HG02763 (cell line): Measurements from ENCODE around the gene TSEN2.
"Not testable (repeated sequence)": the region's sequence is repeated elsewhere in the genome, so short reads cannot be mapped to it uniquely, and the experiment has no call there.

ENCODE experiments used
- ATAC-seq: cut with Tn5 transposase; IDR thresholded peaks from one replicate; pipeline ENCODE4 v1.9.1; 2021; ENCODE audit warnings: mild to moderate bottlenecking, moderate library complexity; ENCODE audit not compliant: unreplicated experiment

Gene TSEN2

GRCh38 chr3:12501360-12502020 lies 17.2 kb downstream of the TSEN2 start:
- no peak for ATAC-seq

GRCh38 chr3:12503126-12503957 lies 19.1 kb downstream of the TSEN2 start:
- ATAC-seq = no peak

- ATAC-seq = no peak
Observed at GRCh38 chr3:12506201-12506709, 22.0 kb downstream of the TSEN2 start.

DNA sequence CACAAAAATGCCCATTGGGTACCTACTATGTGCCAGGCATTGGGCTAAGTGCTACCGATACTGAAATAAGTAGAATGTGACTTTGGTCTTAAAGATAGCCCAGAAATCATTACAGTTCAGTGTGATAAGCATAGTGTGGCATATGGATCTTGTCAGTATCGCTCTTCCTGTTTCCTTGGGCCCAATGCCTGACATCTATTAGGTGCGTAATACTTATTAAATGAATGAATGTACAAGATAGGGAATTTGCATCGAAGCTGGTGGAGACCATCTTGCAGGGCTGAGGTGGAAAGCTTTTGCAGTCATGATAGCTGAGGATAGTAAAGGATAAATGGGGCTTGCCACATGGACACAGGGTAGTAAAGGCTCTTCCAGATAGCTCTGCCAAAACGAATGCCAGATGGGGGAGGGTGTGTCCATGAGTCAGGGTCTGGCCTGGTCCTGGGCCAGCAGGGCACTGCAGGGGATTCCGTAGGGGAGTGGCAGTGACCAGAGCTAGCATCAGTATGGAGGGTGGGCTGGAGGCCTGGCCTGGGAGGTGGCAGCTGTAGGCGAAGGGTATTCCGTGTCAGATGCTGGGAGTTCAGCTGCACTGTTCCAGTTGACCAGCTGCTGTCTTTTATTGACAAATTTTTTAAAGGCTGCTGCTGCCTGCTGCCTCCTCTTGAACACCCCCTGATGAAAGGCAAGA lies 23.5 kb downstream of the TSEN2 start:
- ATAC-seq = no peak

GRCh38 chr3:12508291-12508700 lies 24.0 kb downstream of the TSEN2 start:
- ATAC-seq = no peak

DNA sequence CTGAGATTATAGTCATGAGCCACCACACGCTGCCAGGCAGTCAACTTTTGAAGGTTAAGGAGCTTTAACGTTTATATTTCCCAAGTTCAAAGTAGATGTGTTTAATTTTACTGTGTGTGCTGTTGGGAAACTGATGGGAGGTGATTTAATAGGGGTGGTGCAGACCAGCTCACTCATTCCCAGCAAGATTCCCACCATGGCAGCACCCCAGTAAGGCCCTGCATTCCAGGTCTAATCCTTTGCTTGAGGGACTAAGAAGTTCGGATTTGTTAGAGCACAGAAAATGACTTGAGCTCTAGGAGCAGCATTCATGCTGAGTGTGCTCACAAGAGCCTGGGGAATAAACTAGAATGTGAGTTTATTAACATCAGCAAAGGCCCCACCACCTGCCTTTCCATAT lies 25.2 kb downstream of the TSEN2 start:
- ATAC-seq = no peak

GRCh38 chr3:12512534-12513118 lies 28.3 kb downstream of the TSEN2 start:
- ATAC-seq = no peak

DNA sequence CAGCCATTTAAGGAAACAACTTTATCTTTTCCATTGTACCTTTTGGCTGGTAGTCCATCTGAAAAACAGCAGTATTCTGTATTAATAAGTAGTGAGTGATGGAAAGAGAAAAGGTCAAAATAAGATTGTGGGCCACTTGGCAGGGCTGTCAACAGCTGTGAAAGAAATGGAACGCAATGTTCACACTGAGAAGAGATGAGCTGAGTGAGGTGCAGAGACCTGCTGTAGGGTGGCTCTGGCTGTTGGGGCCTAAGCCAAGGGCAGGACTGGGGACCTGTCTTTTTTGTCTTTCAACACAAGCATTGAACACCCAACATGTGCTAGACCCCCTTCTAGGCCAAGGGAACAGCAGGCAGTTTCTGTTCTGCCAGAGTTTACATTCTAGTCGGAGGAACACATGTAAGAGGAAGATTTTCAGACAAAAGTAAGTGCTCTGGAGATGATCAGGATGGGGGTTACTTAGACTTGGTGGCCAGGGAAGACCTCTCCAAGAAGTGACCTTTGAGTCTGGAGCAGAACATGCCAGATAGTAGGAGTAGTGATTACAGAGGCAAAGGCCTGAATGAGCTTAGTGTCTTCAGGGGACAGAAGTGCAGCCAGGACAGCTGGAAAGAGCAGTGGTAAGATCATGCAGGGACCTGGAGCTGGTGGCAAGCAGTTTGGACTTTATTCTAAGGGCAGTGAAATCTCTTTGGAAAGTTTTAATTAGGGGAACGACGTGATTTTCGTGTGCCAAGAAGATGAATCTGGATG lies 29.6 kb downstream of the TSEN2 start:
- no peak for ATAC-seq

GRCh38 chr3:12515631-12516030 lies 31.4 kb downstream of the TSEN2 start:
- no peak for ATAC-seq

DNA sequence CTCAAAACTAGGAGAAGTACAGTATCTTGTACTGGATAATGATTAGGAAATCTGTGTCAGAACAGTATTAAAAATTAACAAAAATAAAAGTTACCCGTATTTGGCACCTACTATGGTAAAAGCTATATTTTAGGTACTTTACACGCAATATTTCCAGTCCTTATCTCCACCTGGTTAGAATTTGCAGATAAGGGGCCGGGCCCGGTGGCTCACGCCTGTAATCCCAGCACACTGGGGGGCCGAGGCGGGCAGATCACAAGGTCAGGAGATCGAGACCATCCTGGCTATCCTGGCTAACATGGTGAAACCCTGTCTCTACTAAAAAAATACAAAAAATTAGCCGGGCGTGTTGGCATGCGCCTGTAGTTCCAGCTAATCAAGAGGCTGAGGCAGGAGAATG lies 32.6 kb downstream of the TSEN2 start:
- no peak for ATAC-seq

- ATAC-seq = no peak
Observed at GRCh38 chr3:12518261-12519028, 34.2 kb downstream of the TSEN2 start.

GRCh38 chr3:12521010-12521409 lies 36.7 kb downstream of the TSEN2 start:
- ATAC-seq = no peak

DNA sequence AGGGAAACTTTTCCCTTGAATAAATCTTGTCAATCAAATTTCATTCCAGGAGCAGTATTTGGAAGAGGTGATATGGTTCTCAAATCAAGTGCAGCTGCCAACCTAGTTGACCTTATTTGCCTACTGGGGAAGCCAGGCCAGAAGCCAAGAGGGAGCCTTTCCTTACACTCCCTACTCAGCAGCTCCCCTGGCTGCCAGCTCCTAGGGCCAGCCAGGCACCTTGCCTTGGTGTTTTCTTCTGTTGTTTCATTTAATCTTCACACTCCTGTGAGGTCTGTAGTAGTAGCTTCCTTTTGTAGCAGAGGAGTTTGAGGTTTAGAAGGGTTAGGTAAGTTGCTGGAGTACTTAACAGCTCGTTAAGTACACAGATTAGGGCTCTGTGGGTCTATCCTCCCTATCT lies 38.4 kb downstream of the TSEN2 start:
- ATAC-seq = no peak

DNA sequence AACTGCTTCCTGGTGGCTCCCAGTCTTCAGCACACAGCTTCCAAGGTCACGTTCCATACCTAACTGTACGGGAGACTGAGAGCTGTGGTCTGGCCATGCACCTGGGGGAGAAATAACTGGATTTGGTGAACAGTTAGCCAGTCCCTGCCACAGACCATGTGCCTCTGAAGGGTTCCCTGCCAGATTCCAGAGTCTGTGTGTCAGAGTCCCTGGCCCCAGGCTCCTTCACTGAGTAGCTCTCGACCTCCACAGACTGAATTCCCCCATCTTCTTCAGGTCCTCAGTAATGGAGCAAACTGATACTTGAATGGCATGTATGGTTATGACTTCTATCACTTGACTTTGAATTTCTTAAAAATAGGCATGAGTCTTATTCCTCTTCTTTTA lies 43.5 kb downstream of the TSEN2 start:
- ATAC-seq = no peak

GRCh38 chr3:12532182-12532581 lies 47.9 kb downstream of the TSEN2 start:
- no peak for ATAC-seq

DNA sequence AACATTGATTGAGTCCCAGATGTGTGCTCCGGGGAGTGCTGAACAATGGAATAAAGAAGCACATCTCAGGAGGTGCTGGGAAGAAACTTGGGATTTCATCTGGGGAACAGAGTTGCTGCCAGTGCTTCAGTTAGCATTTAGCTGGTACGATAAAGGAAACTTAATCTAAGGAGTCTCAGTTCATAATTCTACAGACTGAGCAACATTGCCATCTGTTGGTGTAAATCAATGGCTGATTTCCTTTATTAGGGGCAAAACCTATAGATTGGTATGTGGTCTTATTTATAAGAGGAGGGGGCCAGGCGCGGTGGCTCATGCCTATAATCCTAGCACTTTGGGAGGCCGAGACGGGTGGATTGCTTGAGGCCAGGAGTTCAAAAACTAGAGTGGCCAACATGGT lies 52.1 kb downstream of the TSEN2 start:
- no peak for ATAC-seq

GRCh38 chr3:12541625-12542024 lies 57.3 kb downstream of the TSEN2 start:
- ATAC-seq = no peak

DNA sequence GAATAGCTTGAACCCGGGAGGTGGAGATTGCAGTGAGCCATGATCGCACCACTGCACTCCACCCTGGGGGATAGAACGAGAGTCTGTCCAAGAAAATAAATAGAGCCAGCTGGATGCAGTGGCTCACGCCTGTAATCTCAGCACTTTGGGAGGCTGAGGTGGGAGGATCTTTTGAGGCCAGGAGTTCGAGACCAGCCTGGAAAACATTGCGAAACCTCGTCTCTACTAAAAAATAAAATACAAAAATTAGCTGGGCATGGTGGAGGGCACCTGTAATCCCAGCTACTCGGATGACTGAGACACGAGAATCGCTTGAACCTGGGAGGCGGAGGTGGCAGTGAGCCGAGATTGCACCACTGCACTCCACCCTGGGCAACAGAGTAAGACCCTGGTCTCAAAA lies 59.2 kb downstream of the TSEN2 start:
- ATAC-seq = not testable (repeated sequence)

DNA sequence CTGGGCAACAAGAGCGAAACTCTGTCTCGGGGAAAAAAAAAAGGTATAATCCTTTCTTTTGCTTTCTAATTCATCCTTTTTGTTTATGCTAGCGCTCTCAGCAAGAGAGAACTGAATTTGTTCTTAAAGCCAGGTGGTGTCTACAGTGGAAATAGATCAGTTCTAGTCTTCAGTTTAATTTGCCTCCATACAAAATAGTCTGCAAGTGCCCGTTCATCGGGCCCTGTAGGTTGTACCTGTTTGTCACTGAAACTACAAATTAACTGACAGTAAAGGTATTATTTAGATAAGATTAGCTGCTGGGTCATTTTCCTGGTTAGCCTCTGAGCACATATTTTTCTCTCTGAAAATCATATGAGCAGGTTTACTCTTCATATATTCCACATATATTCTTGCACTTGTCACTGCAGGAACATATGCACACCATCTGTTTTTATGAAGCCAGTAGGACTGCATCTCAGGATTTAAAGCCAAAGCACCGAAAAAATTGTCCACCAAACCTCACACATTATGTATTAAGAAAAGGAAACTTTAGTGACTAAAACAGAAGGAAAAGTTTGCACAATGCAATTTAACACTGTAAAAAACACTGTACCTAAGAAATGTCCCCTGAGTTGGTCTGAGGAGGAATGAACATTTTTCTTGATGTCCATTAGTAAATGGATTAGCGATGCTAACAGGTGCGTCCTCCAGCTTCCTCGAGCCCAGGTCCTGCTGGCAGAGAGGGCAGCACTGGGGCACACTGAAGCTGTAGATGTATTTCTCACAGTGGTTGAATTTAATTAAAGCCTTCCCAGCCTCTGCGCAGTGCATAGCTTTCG lies 60.6 kb downstream of the TSEN2 start:
- no peak for ATAC-seq
